ENCODE data around the gene TGFBR2. TPM values are rescaled to one million over a fixed set of nuclear protein-coding genes. Genes with fewer than 3 reads are reported as not detected.

TGFBR2 gene
- total RNA-seq, 1 donor from 2014 or later: 329 TPM

DNA sequence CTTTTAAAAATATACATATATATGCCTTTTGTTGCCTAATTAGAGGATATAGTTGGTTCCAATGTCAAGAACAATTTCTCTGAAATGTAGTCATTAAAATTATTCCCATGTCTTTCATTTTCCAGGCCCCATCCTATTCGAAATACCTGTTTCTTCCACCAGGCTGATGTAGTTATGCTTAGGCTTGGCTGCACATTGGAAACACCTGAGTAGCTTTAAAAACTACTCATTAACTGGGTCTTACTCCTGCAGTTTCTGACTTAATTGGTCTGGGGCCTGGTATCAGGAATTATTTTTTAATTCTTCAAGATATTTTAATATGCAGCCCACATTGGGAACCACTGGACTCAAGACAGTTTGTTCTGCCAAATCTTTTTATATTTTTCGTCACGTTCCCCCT is 53.7 kb downstream of the TGFBR2 start:
- TF ChIP-seq, protein P1, sequence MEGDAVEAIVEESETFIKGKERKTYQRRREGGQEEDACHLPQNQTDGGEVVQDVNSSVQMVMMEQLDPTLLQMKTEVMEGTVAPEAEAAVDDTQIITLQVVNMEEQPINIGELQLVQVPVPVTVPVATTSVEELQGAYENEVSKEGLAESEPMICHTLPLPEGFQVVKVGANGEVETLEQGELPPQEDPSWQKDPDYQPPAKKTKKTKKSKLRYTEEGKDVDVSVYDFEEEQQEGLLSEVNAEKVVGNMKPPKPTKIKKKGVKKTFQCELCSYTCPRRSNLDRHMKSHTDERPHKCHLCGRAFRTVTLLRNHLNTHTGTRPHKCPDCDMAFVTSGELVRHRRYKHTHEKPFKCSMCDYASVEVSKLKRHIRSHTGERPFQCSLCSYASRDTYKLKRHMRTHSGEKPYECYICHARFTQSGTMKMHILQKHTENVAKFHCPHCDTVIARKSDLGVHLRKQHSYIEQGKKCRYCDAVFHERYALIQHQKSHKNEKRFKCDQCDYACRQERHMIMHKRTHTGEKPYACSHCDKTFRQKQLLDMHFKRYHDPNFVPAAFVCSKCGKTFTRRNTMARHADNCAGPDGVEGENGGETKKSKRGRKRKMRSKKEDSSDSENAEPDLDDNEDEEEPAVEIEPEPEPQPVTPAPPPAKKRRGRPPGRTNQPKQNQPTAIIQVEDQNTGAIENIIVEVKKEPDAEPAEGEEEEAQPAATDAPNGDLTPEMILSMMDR (IDR thresholded peaks at IDR 0.05): no peak
- H3K27me3 ChIP-seq: no peaks in the 10 kb centered on the region

DNA sequence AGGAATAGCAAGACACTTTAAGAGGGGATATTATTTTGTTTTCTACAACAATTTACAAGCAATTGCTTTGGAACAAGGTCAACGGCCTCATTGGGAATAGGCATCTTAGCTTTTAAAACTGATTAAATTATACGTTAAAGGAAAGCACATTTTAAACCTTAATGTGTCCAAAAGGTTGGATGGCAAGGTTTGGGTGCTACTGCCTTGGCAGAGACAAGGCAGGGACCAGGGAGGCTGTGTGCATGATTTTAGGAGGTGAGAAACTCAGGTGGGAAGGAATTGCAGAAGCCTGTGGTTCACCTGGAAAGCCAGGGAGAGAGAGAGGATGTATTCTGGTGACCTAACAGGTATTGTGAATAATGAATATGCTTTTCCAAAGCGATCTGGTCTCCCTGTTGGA is 54.3 kb downstream of the TGFBR2 start:
- H3K27ac ChIP-seq: no peak overlapping the region
- H3K4me1 ChIP-seq: peaks cover 81% of the 10 kb centered on the region

More for the DNA sequence above, 53.7 kb downstream of the TGFBR2 start:
- peaks cover 81% of the 10 kb centered on the region for H3K4me1 ChIP-seq
- no peak for ATAC-seq
- no peak overlapping the region for H3K27ac ChIP-seq
- H3K9me3 ChIP-seq: no peaks in the 10 kb centered on the region
- H3K4me3 ChIP-seq: no peak overlapping the region
- DNase-seq: no peak
- intact Hi-C loops (cut with DNase I): no loop called here
- peaks cover 61% of the 10 kb centered on the region for H3K36me3 ChIP-seq

DNA sequence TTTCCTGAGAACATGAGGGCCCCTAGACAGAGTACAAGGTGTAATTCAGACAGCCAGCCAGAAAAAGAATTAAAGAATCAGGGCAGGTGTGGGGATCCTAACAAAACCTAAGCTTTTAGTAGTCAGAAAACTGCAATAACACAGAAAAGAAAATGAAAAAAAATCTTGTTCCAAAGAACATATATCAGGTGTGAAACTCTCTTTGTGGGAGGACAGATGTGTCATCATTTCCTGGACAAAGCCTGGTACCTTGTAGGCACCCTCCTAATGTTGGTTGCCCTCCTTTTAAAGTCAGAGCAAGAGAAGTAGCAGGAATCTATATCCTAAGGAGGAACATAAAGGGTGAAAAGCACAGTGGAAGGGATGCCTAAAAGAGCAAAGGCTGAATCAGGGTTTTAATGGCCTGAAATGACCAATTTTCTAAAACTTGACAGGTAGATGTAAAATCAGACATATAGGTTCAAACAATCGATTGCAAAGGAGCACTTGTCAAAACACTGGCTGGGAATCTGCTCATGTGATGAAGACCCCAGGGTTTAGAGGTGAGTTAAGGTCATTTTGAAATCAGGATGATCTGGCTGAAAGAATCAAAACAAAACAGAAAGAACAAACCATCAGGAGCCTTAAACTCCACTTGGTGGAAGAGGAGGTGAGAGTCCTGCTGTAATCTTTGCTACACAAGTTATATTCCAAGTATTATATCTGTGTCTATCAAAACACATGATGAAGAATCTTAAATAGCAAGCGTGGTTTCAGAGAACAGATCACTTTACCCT is 54.9 kb downstream of the TGFBR2 start:
- ATAC-seq: no peak
- intact Hi-C loops (cut with DNase I): no loop called here
- Histone ChIP-seq H3K4me1 (peaks cover 81% of the 10 kb centered on the region), H3K4me3 (no peak overlapping the region), H3K27ac (no peak overlapping the region), H3K36me3 (peaks cover 49% of the 10 kb centered on the region), H3K9me3 (no peaks in the 10 kb centered on the region), H3K27me3 (no peaks in the 10 kb centered on the region)
- TF ChIP-seq, protein P1 (IDR thresholded peaks at IDR 0.05): no peak
- no peak for DNase-seq

More for the DNA sequence above, 54.3 kb downstream of the TGFBR2 start:
- Histone ChIP-seq H3K36me3 (peaks cover 56% of the 10 kb centered on the region), H3K4me3 (no peak overlapping the region), H3K9me3 (no peaks in the 10 kb centered on the region), H3K27me3 (no peaks in the 10 kb centered on the region)
- intact Hi-C loops (cut with DNase I): no loop called here
- DNase-seq: no peak
- no peak for ATAC-seq
- TF ChIP-seq, protein P1 (IDR thresholded peaks at IDR 0.05): no peak

DNA sequence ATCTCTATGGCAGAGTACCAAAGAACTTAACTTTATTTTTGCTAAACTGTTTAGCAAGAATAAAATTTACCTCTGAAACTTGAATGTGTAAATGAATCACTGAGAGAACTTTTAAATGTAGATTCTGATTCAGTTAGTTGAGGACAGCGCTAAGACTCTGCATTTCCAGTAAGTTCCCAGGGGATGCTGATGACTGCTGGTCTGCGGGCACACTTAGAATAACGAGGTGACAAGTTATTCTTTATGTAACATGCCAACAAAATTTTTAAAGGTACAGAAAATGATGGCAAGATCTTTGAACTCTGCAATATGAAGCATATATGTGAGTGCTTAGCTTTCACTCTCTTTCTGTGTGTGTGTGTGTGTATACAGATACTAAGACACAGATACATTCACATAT is 56.4 kb downstream of the TGFBR2 start:
- TF ChIP-seq, protein P1 (IDR thresholded peaks at IDR 0.05): no peak
- H3K27me3 ChIP-seq: no peaks in the 10 kb centered on the region
- H3K4me3 ChIP-seq: no peak overlapping the region
- H3K9me3 ChIP-seq: no peaks in the 10 kb centered on the region
- no peak overlapping the region for H3K27ac ChIP-seq
- peaks cover 79% of the 10 kb centered on the region for H3K4me1 ChIP-seq
- H3K36me3 ChIP-seq: peaks cover 34% of the 10 kb centered on the region
- intact Hi-C loops (cut with DNase I): no loop called here
- ATAC-seq (no peak), DNase-seq (no peak)

DNA sequence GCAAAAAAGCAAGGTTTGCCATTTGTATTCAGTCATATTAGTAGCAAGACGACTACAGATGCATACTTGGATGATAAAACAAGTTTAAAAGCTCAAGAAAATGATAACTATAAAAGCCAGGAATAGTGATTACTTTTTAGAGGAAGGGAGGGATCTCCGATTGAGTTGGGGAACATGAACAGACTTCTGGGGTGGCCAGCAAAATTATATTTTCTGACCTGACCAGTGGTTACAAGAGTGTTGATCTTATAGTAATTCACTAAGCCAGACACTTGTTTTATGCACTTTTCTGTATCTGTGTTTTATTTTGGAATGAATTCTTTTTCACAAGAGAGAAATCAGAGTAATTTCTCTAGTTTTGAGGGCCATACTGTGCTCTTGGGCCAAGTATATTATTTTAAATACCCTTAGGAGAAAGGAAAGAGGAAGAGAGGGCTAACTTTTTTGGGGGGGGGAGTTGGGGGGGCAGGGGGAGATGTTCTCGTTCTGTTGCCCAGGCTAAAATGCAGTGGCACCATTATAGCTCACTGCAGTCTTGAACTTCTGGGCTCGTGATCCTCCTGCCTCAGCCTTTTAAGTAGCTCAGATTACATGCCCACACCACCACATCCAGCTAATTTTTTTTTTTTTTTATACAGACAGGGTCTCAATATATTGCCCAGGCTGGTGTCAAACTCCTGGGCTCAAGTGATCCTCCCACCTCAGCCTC is 57.3 kb downstream of the TGFBR2 start:
- Histone ChIP-seq H3K9me3 (no peaks in the 10 kb centered on the region), H3K4me3 (no peak overlapping the region), H3K27me3 (no peaks in the 10 kb centered on the region), H3K4me1 (peaks cover 71% of the 10 kb centered on the region), H3K36me3 (peaks cover 35% of the 10 kb centered on the region), H3K27ac (no peak overlapping the region)
- intact Hi-C loops (cut with DNase I): no loop called here
- no peak for ATAC-seq
- TF ChIP-seq, protein P1 (IDR thresholded peaks at IDR 0.05): no peak
- DNase-seq: no peak

Measured in upper lobe of right lung (tissue), 1 donor.